MM.1S (cell line): Measurements from ENCODE around the gene TEKTIP1.

Source experiments
- DNase-seq: peaks from one replicate; pipeline ENCODE4 v3.0.0-alpha.2; 2015
- H2AFZ ChIP-seq: fragments of 300-600 bp; sonication (generic); 2 replicates; pipeline ENCODE4 v1.6.0; 2016; ENCODE audit warnings: antibody characterized with exemption, low read length
- H3F3A ChIP-seq: fragments of 300-600 bp; sonication (generic); 2 replicates; pipeline ENCODE4 v1.6.1; 2016; ENCODE audit warnings: mild to moderate bottlenecking, antibody characterized with exemption, low read length, moderate library complexity, mixed read lengths; ENCODE audit not compliant: insufficient read depth
- H3K27ac ChIP-seq: fragments of 300-600 bp; sonication (generic); 2 replicates; pipeline ENCODE4 v1.5.1; 2016; ENCODE audit warnings: mild to moderate bottlenecking, low read length
- H3K27me3 ChIP-seq: fragments of 300-600 bp; sonication (generic); replicated peaks from 2 replicates; pipeline ENCODE4 v1.6.0; 2016; ENCODE audit warnings: low read length; ENCODE audit not compliant: insufficient read depth
- H3K36me3 ChIP-seq: fragments of 300-600 bp; sonication (generic); replicated peaks from 2 replicates; pipeline ENCODE4 v1.6.1; 2016; ENCODE audit warnings: mild to moderate bottlenecking, low read length, mixed read lengths; ENCODE audit not compliant: insufficient read depth
- H3K4me1 ChIP-seq: fragments of 300-600 bp; sonication (generic); 2 replicates; pipeline ENCODE4 v1.6.1; 2016; ENCODE audit warnings: low read length, mixed read lengths
- H3K4me2 ChIP-seq: fragments of 300-600 bp; sonication (generic); 2 replicates; pipeline ENCODE4 v1.6.0; 2016; ENCODE audit warnings: low read depth, low read length
- H3K4me3 ChIP-seq: fragments of 300-600 bp; sonication (generic); 2 replicates; pipeline ENCODE4 v1.5.1; 2016; ENCODE audit warnings: low read length, mixed read lengths
- H3K79me2 ChIP-seq: fragments of 300-600 bp; sonication (generic); 2 replicates; pipeline ENCODE4 v1.6.1; 2016; ENCODE audit warnings: mixed run types, low read length, mixed read lengths
- H3K9ac ChIP-seq: fragments of 300-600 bp; sonication (generic); 2 replicates; pipeline ENCODE4 v1.6.1; 2016; ENCODE audit warnings: low read length, mixed read lengths
- H3K9me2 ChIP-seq: fragments of 300-600 bp; sonication (generic); replicated peaks from 2 replicates; pipeline ENCODE4 v1.6.1; 2016; ENCODE audit warnings: mild to moderate bottlenecking, low read length, mixed read lengths; ENCODE audit not compliant: insufficient read depth
- H3K9me3 ChIP-seq: fragments of 300-600 bp; sonication (generic); replicated peaks from 2 replicates; pipeline ENCODE4 v1.6.1; 2016; ENCODE audit warnings: mild to moderate bottlenecking, low read length, mixed read lengths; ENCODE audit not compliant: insufficient read depth
- H4K20me1 ChIP-seq: fragments of 300-600 bp; sonication (generic); 2 replicates; pipeline ENCODE4 v1.6.1; 2016; ENCODE audit warnings: mild to moderate bottlenecking, low read length, moderate library complexity, mixed read lengths; ENCODE audit not compliant: insufficient read depth
- CTCF ChIP-seq: fragments of 300-600 bp; sonication (generic); IDR thresholded peaks from 2 replicates; pipeline ENCODE4 v1.5.1; 2016; ENCODE audit warnings: antibody characterized with exemption, low read length, mixed read lengths
- EZH2 ChIP-seq: fragments of 300-600 bp; sonication (generic); optimal IDR thresholded peaks from 2 replicates; pipeline ENCODE3; 2017; ENCODE audit warnings: low read depth, mild to moderate bottlenecking, antibody characterized with exemption, low read length, mixed read lengths
- EZH2phosphoT487 ChIP-seq: fragments of 300-600 bp; sonication (generic); IDR thresholded peaks from 2 replicates; pipeline ENCODE4 v1.6.1; 2018; ENCODE audit warnings: antibody characterized with exemption, low read length

The TEKTIP1 gene

GRCh38 chr19:3532154-3532786 is 6.7 kb upstream of the TEKTIP1 start:
- Histone ChIP-seq H3K9me3 (no peaks in the 10 kb centered on the region), H3K27me3 (no peaks in the 10 kb centered on the region), H3K9ac (no peak overlapping the region), H3K9me2 (no peaks in the 10 kb centered on the region), H3K27ac (no peak overlapping the region), H2AFZ (no peak overlapping the region), H3K4me1 (no peaks in the 10 kb centered on the region), H3K4me2 (no peak overlapping the region), H3F3A (no peaks in the 10 kb centered on the region), H4K20me1 (no peaks in the 10 kb centered on the region), H3K4me3 (no peak overlapping the region), H3K79me2 (no peaks in the 10 kb centered on the region), H3K36me3 (no peaks in the 10 kb centered on the region)
- no peak for DNase-seq
- TF ChIP-seq EZH2phosphoT487, result no peak
- no peak for TF ChIP-seq EZH2
- no peak for TF ChIP-seq CTCF

DNA sequence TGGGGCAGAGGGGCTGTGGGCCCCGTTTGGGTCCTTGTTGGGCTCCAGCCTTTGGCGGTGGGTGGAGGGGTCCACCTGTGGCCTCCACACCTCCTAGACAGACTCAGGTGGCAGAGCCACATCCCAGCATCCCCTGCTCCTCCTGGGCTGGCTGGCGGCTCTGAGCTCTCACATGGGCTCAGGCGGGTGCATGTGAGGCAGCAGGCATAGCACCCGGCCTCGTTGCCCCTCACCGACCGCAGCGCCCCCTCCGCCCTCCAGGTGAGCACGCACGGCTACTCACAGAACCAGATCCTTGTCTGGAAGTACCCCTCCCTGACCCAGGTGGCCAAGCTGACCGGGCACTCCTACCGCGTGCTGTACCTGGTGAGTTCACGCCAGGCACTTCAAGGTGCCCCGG is 5.9 kb upstream of the TEKTIP1 start:
- no peak overlapping the region for H3K4me3 ChIP-seq
- H3K9me2 ChIP-seq, result no peaks in the 10 kb centered on the region
- no peak overlapping the region for H3K9ac ChIP-seq
- H3K36me3 ChIP-seq, result no peaks in the 10 kb centered on the region
- no peaks in the 10 kb centered on the region for H3K27me3 ChIP-seq
- no peak overlapping the region for H3K4me2 ChIP-seq
- H3K27ac ChIP-seq, result no peak overlapping the region
- DNase-seq, result no peak
- TF ChIP-seq CTCF (no peak), EZH2 (no peak), EZH2phosphoT487 (no peak)
- no peaks in the 10 kb centered on the region for H3K79me2 ChIP-seq
- H3K4me1 ChIP-seq, result no peaks in the 10 kb centered on the region
- H3F3A ChIP-seq, result no peaks in the 10 kb centered on the region
- no peaks in the 10 kb centered on the region for H3K9me3 ChIP-seq
- H2AFZ ChIP-seq, result no peak overlapping the region
- H4K20me1 ChIP-seq, result no peaks in the 10 kb centered on the region

DNA sequence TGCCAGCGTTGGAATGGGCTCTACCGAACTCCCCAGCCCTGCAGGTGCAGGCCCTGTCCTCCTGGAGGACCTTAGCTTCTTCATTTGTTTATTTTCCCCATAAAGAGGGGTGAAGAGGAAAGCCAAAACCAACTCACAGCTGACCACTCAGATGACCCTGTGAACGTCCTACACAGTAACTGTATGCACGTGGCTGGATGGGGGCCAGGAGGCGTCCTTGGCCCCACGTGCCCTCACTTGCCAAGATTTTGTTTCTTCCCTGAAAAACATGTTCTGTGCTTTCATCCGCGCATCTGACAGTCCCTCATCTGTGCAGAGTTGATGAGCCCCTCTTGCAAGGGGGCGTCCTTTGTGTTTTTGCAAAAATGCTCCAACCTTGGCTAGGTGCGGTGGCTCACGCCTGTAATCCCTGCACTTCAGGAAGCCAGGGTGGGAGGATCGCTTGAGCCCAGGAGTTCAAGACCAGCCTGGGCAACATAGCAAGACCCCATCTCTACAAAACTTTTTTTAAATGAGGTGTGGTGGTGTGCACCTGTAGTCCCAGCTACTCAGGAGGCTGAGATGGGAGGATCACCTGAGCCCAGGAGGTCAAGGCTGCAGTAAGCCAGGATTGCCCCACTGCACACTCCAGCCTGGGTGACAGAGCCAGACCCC is 5.3 kb upstream of the TEKTIP1 start:
- Histone ChIP-seq H3K9me3 (no peaks in the 10 kb centered on the region), H3K4me2 (no peak overlapping the region), H3K9ac (no peak overlapping the region), H3F3A (no peaks in the 10 kb centered on the region), H3K4me1 (no peaks in the 10 kb centered on the region), H3K27me3 (no peaks in the 10 kb centered on the region), H3K79me2 (no peaks in the 10 kb centered on the region), H3K36me3 (no peaks in the 10 kb centered on the region), H3K27ac (no peak overlapping the region), H3K9me2 (no peaks in the 10 kb centered on the region), H3K4me3 (no peak overlapping the region), H4K20me1 (no peaks in the 10 kb centered on the region), H2AFZ (no peak overlapping the region)
- no peak for TF ChIP-seq CTCF
- TF ChIP-seq EZH2phosphoT487, result no peak
- TF ChIP-seq EZH2, result no peak
- no peak for DNase-seq
